Measurements from ENCODE around the gene ANKS1B.

Gene ANKS1B

GRCh38 chr12:99983456-99984258 is 1.1 kb downstream of the ANKS1B start:
- no peaks in the 10 kb centered on the region for H3K9me3 ChIP-seq
- H3K36me3 ChIP-seq, result no peaks in the 10 kb centered on the region
- peaks cover 6% of the 10 kb centered on the region; the same call in 1 of the 2 replicates for H3K4me1 ChIP-seq
- TF ChIP-seq CTCF (IDR thresholded peaks at IDR 0.05; ENCODE audit: low read depth, low read length), result no peak
- no peak overlapping the region for H3K4me3 ChIP-seq (ENCODE audit: low read depth, low read length)
- peaks cover 46% of the 10 kb centered on the region for H3K27me3 ChIP-seq
- DNase-seq, result no peak

- DNase-seq, result no peak
- H3K9me3 ChIP-seq, result no peaks in the 10 kb centered on the region
- peaks cover 46% of the 10 kb centered on the region for H3K27me3 ChIP-seq
- H3K36me3 ChIP-seq, result no peaks in the 10 kb centered on the region
- TF ChIP-seq CTCF (IDR thresholded peaks at IDR 0.05; ENCODE audit: low read depth, low read length), result no peak
- H3K4me1 ChIP-seq, result peaks cover 6% of the 10 kb centered on the region; the same call in 1 of the 2 replicates
- H3K4me3 ChIP-seq (ENCODE audit: low read depth, low read length), result no peak overlapping the region
Observed at GRCh38 chr12:99981639-99982190, 3.0 kb downstream of the ANKS1B start.

- no peaks in the 10 kb centered on the region for H3K4me1 ChIP-seq
- no peaks in the 10 kb centered on the region for H3K36me3 ChIP-seq
- H3K9me3 ChIP-seq, result no peaks in the 10 kb centered on the region
- DNase-seq, result no peak
- H3K4me3 ChIP-seq (ENCODE audit: low read depth, low read length), result no peak overlapping the region
- peaks cover 35% of the 10 kb centered on the region for H3K27me3 ChIP-seq
- no peak for TF ChIP-seq CTCF (IDR thresholded peaks at IDR 0.05; ENCODE audit: low read depth, low read length)
Observed at GRCh38 chr12:99979471-99979870, 5.3 kb downstream of the ANKS1B start.

- no peak overlapping the region for H3K4me3 ChIP-seq (ENCODE audit: low read depth, low read length)
- no peaks in the 10 kb centered on the region for H3K36me3 ChIP-seq
- no peaks in the 10 kb centered on the region for H3K4me1 ChIP-seq
- TF ChIP-seq CTCF (IDR thresholded peaks at IDR 0.05; ENCODE audit: low read depth, low read length), result no peak
- no peaks in the 10 kb centered on the region for H3K9me3 ChIP-seq
- no peak for DNase-seq
- H3K27me3 ChIP-seq, result peaks cover 21% of the 10 kb centered on the region
Observed at GRCh38 chr12:99978152-99978551, 6.6 kb downstream of the ANKS1B start.

- Histone ChIP-seq H3K27me3 (peaks cover 15% of the 10 kb centered on the region), H3K36me3 (no peaks in the 10 kb centered on the region), H3K4me3 (ENCODE audit: low read depth, low read length) (no peak overlapping the region), H3K9me3 (no peaks in the 10 kb centered on the region), H3K4me1 (no peaks in the 10 kb centered on the region)
- TF ChIP-seq CTCF (IDR thresholded peaks at IDR 0.05; ENCODE audit: low read depth, low read length), result no peak
- DNase-seq, result no peak
Observed at GRCh38 chr12:99977550-99977949, 7.2 kb downstream of the ANKS1B start.

GRCh38 chr12:99976762-99977161 is 8.0 kb downstream of the ANKS1B start:
- no peak for DNase-seq
- Histone ChIP-seq H3K4me1 (no peaks in the 10 kb centered on the region), H3K27me3 (peaks cover 12% of the 10 kb centered on the region)

More at GRCh38 chr12:99976762-99977161, 8.0 kb downstream of the ANKS1B start:
- no peak overlapping the region for H3K4me3 ChIP-seq (ENCODE audit: low read depth, low read length)
- no peaks in the 10 kb centered on the region for H3K36me3 ChIP-seq
- TF ChIP-seq CTCF (IDR thresholded peaks at IDR 0.05; ENCODE audit: low read depth, low read length), result no peak
- H3K9me3 ChIP-seq, result no peaks in the 10 kb centered on the region
